AG09309 (cell line): ENCODE data around the gene HDGFL3.
"Not testable (repeated sequence)": the region's sequence is repeated elsewhere in the genome, so short reads cannot be mapped to it uniquely, and the experiment has no call there.

Source experiments
- DNase-seq: peaks from one replicate; pipeline ENCODE4 v3.0.0-alpha.2; 2010; ENCODE audit warnings: low read depth
- H3K4me3 ChIP-seq: 2 replicates; pipeline ENCODE4 v1.5.1; 2011; ENCODE audit warnings: mild to moderate bottlenecking, low read depth, low read length, moderate library complexity; ENCODE audit not compliant: control insufficient read depth
- TF ChIP-seq, protein P1 (sequence below): IDR thresholded peaks from 2 replicates; pipeline ENCODE4 v1.5.1; 2011; ENCODE audit warnings: mild to moderate bottlenecking, low read depth, low read length, inconsistent platforms; ENCODE audit not compliant: insufficient read depth, control insufficient read depth; ENCODE audit errors: missing control alignments

The HDGFL3 gene

DNA sequence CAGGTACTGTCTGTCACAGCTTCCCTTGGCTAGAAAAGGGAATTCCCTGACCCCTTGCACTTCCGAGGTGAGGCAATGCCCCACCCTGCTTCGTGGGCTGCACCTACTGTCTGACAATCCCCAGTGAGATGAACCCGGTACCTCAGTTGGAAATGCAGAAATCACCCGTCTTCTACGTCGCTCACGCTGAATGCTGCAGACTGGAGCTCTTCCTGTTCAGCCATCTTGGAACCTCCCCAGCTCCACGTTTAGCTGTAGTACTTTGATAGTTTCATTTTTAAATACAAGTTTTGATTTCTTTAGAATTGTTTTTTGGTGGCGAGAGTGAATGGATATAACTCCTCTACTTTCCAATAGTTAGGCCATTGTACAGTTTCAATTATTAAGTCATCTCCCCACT, 17.8 kb upstream of the HDGFL3 start:
- no peak for DNase-seq
- no peak overlapping the region for H3K4me3 ChIP-seq
- TF ChIP-seq, protein P1, sequence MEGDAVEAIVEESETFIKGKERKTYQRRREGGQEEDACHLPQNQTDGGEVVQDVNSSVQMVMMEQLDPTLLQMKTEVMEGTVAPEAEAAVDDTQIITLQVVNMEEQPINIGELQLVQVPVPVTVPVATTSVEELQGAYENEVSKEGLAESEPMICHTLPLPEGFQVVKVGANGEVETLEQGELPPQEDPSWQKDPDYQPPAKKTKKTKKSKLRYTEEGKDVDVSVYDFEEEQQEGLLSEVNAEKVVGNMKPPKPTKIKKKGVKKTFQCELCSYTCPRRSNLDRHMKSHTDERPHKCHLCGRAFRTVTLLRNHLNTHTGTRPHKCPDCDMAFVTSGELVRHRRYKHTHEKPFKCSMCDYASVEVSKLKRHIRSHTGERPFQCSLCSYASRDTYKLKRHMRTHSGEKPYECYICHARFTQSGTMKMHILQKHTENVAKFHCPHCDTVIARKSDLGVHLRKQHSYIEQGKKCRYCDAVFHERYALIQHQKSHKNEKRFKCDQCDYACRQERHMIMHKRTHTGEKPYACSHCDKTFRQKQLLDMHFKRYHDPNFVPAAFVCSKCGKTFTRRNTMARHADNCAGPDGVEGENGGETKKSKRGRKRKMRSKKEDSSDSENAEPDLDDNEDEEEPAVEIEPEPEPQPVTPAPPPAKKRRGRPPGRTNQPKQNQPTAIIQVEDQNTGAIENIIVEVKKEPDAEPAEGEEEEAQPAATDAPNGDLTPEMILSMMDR: no peak

DNA sequence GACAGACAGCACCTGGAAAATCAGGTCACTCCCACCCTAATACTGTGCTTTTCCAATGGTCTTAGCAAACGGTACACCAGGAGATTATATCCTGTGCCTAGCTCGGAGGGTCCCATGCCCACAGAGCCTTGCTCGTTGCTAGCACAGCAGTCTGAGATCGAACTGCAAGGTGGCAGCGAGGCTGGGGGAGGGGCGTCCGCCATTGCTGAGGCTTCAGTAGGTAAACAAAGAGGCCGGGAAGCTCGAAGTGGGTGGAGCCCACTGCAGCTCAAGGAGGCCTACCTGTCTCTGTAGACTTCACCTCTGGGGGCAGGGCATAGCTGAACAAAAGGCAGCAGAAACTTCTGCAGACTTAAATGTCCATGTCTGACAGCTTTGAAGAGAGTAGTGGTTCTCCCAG, 14.2 kb upstream of the HDGFL3 start:
- not testable (repeated sequence) for DNase-seq

DNA sequence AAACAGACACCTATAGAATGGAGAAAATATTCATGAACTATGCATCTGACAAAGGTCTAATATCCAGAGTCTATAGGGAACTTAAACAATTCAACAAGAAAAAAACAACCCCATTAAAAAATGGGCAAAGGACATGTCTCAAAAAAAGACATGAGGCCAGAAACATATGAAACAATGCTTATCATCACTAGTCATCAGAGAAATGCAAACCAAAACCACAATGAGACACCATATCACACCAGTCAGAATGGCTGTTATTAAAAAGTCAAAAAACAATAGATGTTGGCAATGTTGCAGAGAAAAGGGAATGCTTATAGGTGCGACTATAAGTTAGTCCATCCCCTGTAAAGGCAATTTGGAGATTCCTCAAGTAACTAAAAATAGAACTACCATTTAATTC, 11.4 kb upstream of the HDGFL3 start:
- TF ChIP-seq, protein P1: no peak
- no peak overlapping the region for H3K4me3 ChIP-seq
- DNase-seq: no peak

More for the DNA sequence above, 14.2 kb upstream of the HDGFL3 start:
- not testable (repeated sequence) for H3K4me3 ChIP-seq

DNA sequence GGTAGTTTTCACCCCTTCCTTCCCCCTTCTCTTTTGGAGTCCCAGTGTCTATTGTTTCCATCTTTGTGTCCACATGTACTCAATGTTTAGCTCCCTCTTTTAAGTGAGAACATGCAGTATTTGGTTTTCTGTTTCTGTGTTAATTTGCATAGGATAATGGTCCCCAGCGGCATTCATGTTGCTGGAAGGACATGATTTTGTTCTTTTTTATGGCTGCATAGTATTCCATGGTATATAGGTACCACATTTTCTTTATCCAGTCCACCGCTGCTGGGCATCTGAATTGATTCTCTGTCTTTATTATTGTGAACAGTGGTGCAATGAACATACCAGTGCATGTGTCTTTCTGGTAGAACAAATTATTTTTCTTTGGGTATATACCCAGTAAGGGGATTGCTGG, 7.7 kb upstream of the HDGFL3 start:
- no peak overlapping the region for H3K4me3 ChIP-seq
- DNase-seq: no peak
- TF ChIP-seq, protein P1: no peak

DNA sequence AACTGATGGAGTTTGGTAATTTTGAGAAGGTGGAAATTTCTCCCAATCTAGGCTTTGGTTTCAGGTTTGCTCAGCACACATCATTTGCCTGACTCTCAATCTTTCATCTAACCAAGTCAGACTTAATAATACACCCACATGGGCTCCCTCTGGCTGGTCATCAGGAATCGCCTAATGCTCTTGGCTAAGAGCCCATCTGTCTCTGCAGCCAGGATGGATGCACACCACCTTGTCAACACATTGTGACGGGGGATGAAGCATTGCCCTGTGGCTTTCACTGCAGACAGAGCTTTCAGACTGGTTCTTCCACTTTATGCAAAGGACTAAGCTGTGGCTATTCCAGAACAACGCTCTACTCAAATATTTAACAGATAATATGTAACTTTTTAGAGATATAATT, 3.0 kb upstream of the HDGFL3 start:
- no peak for DNase-seq
- TF ChIP-seq, protein P1: no peak
- H3K4me3 ChIP-seq: no peak overlapping the region

DNA sequence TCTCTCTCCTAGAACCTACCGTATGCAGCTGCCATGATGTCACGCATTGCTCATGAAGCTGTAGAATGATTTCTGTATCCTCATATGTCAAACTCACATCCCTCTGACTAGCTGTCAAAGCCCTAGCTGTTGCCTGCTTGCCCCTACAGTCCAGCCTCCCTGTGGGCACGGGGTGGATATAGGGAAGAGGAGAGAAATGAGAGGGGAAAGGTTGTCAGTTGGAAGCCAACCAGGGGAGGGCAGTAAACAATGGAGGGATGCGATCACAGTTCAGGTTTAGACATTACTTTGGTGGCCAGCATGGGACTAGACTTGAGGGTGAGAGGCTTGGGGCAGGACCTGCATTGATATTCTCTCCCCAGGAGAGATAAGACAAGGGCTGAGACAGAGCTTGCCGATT, 1.7 kb upstream of the HDGFL3 start:
- no peak for DNase-seq
- no peak overlapping the region for H3K4me3 ChIP-seq
- TF ChIP-seq, protein P1: no peak

DNA sequence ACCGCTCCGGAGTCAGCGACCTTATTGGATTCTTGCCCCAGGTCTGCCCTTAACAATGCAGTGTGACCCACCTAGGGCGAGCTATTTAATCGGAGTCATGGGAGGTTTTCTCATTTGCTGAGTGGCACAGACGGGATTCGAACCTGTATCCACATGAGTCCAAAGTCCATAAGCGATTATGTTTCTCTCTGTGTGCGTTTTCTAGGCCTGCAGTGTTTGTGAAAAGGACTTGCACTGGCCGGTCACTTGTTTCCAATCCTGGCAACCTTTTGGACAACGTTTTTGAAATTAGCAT, 691 bp upstream of the HDGFL3 start:
- H3K4me3 ChIP-seq: peak overlapping the region; percentile 89
- TF ChIP-seq, protein P1: no peak
- DNase-seq: no peak
